HT1080 (cell line): ENCODE measurements around the gene AVPR1B. TPM values are rescaled to one million over a fixed set of nuclear protein-coding genes. Genes with fewer than 3 reads are reported as not detected.
A peak's percentile ranks its signal among the peaks of the same experiment; 100 is the strongest.
"Not testable (repeated sequence)": the region's sequence is repeated elsewhere in the genome, so short reads cannot be mapped to it uniquely, and the experiment has no call there.

Source experiments
- DNase-seq: peaks from one replicate; pipeline ENCODE4 v3.0.0-alpha.2; 2015; ENCODE audit warnings: low read depth
- total RNA-seq: library from RNA; depleted of rRNA; stranded (reverse); fragments of >200 nt; shearing (Covaris generic); gene quantifications from 2 replicates; pipeline ENCODE4 v1.2.3, GENCODE V29; 2014

The AVPR1B gene
- total RNA-seq, 1 experiment from 2014 or later: not detected

DNA sequence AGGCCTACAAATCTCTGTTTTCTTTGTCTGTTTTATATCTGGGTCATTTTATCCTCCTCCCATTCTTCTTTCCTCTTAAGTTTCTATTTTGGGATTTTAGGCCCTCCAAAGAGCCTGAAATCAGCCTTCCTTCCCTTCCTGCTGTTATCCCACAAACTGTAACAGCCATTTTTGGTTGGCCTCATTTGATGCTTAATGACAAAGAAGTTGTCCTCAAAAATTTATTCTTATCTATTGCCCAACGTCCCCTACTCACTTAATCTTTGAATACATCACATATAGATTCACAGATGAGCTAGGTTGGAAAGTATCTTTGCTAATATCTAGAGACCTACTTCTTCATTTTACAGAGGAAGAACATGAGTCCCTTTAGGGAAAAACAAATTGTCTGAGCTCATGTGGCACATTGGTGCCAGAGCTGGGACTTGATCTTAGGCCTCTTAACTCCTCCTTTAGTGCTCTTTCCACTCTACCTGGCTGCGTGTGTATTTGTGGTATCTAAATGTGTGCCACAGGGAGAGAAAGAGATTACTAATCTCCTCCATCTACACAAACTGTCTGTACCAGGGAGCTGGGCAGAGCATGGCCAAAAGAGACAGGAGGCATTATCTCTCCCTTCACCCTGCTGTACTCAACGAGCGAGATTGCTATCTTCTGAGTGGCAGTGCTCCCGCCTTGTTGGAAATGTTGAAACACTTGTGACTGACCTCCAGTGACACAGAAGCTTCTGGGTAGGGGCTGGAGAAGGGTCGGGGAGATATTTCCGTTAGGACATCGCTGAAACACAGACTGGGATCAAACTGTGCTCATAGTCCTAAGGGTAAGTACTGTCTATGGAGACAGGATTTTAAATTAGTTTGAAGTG lies 34.1 kb downstream of the AVPR1B start:
- DNase-seq: no peak

DNA sequence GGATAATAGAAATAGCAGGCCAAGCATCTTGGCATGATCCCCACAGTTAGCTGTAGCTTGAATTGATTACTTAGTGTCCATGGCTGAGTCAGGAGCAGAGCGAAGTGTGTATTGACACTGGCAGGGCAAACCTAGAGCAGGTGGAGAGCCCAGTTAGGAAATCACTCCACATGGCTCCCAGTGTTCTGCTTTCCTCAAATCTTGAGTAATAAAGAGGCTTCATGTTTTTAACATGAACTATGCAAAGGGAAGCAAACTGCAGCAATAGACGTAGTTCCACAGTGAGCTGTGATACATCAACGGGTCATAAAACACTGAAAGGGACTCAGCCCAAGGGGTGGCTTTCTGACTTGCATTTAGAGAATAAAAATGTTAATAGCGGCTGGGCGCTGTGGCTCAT lies 35.3 kb downstream of the AVPR1B start:
- no peak for DNase-seq

DNA sequence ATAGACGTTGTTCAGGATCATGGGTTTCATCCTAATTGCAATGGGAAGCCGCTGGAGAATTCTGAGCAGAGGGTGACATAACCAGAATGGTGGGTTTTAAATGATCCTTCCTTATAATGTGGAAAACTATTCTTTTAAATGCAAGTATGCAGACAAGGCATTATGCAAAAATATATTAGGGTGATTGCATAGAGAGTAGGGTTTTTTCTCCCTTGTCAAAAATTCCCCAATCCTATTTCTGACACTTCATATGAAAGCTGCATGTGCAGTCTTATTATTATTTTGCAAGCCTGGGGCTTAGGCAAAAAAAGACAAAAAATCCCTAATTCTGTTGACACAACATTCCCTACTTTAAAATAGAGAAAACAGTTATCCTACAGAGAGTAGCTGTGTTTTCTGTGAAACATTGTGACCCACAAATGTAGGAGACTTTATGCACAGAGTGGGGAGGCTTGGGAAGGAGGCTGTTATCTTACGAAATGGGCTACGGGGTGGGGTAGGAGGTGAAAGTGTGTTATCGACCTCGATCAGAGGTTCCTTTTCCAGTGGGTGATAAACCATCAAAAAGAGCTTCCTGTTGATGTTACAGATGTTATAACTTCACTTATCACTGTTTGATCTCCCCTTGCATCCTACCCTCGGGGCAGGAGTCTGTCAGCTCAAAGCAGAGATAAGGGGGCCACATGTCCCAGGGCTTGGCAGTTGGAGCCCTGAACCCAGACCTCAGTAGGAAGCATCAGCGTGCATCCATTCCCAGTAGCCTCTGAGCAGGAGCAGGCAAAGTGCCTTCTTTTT lies 37.0 kb downstream of the AVPR1B start:
- DNase-seq: no peak

DNA sequence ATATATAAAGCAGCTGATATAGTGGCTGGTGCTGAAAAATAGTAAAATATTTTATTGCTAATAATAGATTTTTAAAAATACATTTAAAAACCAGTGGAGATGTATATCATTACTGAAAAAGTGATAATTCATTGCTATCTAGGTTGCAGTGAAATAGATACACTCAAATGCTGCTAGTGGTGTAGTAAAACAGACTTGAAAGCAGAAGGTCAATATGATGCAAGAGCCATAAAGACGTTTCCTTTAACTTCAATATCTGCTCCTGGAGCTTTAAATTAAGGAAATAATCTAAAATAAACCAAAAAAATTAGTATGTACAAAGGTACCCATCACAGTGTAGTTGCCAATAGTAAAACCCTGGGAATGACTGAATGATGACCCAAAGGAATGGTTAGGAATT lies 38.1 kb downstream of the AVPR1B start:
- no peak for DNase-seq

DNA sequence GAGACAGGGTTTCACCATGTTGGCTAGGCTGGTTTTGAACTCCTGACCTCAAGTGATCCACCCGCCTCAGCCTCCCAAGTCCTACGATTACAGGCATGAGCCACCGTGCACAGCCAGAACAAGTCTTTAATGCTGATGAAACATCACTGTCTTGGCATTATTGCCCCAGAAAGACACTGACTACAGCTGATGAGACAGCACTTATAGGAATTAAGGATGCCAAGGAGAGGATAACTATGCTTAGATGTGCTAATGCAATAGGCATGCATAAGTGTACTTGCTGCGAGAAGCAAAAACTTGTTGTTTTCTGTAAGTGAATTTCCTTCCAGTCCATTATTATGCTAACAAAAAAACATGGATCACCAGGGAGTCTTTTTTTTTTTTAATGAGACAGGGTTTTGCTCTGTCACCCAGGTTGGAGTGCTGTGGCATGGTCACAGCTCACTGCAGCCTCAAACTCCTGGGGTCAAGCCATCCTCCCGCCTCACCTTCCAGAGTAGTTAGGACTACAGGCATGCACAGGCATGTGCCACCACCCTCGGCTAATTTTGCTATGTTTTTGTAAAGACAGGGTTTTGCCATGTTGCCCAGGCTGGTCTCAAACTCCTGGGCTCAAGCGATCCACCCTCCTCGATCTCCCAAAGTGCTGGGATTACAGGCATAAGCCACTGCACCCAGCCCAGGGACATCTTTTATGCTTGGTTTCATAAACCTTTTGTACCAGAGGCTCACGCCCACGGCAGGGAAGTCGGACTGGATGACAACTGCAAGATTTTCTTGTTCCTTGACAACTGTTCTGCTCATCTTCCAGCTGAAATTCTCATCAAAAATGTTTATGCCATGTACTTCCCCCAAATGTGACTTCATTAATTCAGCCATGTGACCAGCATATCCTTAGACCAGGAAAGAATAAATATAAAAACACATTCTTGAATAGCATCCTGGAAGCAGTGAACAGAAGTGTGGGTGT lies 41.1 kb downstream of the AVPR1B start:
- DNase-seq: no peak

DNA sequence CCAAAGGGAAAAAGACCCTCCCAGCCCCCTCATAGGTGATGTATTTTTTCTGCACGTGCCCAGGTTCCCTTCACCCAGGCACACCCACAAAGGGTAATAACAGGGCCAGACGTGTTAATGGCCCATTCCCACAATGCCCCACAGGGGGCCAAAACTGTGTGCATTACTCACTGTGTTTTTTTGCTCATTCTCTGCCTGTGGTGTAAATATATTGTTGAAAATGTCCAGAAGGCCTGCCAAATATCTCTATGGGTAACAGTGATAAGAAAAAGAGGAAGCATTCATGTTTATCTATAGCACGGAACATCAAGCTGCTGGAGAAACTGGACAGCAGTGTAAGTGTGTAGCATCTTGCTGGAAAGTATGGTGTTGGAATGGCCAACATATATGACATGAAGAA lies 42.3 kb downstream of the AVPR1B start:
- no peak for DNase-seq

DNA sequence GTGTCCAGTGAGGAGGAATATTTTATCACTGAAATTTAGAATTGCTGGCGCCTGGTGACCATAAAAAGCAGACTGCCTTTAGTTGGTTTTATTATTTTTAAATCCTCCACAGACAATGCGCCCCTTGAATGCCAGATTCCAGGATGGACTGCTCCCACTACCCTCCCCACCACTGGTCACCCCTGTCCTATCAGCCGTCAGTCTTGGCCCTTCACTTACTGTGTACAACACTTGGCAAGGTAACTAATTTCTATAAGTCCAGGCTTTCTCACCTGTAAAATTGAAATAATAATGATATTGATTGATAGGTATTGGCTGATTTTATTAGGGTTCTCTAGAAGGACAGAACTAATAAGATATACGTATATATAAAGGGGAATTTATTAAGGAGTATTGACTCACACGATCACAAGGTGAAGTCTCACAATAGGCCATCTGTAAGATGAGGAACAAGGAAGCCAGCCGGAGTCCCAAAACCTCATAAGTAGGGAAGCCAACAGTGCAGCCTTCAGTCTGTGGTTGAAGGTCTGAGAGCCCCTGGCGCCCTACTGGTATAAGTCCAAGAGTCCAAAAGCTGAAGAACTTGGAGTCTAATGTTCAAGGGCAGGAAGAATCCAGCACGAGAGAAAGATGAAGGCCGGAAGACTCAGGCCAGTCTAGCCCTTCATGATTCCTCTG lies 46.4 kb downstream of the AVPR1B start:
- no peak for DNase-seq

DNA sequence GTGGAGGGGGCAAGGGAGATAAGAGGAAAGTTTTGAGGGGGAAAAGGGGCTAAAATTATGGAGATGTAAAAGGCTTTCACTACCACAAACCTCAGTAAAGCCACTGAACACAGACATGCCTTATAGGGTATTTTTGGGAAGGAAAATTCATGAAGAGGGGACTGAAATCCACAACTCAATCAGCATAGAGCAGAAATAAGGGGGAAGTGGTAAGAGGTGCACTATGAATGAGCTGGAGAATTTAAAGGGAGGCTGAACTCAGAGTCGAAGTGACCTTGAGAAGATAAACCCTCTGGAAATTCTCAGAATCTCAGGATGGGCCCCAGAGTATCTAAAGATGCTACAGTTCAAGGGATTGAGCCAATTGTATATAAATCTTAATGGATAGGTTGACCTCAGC lies 48.9 kb downstream of the AVPR1B start:
- no peak for DNase-seq

DNA sequence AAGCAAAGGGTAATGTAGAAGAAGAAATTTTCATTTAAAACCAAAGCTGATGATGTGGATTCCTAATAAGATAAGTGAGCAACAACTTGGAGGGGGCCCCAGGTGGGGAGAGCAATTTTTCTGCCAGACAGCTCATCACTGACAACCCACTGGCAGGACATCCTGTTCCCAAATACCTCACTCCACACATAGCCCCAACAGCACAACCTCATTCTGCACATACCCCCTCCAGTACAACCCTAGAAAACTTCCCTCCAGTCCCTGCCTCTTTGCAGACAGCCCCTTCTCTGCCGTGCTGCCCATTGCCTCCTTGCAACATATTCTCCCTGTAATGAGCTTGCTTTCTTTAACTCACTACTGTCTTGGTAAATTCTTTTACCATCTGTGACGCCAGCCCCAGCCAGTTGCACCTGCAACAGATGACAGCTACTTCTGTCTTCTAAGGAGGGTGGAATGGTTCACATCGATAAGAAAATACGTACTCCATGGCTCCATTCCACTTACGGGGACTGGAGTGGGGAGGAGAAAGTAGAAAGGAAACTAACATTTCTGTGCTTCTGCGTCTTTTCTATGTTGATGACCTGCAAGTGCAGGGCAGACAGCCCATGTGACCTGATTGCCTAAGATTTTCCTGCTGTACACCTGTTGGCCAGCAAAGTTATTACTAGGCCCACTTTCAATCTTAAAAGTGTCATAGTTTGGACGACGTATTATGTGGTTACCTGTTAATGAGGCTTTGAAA lies 49.5 kb downstream of the AVPR1B start:
- no peak for DNase-seq

DNA sequence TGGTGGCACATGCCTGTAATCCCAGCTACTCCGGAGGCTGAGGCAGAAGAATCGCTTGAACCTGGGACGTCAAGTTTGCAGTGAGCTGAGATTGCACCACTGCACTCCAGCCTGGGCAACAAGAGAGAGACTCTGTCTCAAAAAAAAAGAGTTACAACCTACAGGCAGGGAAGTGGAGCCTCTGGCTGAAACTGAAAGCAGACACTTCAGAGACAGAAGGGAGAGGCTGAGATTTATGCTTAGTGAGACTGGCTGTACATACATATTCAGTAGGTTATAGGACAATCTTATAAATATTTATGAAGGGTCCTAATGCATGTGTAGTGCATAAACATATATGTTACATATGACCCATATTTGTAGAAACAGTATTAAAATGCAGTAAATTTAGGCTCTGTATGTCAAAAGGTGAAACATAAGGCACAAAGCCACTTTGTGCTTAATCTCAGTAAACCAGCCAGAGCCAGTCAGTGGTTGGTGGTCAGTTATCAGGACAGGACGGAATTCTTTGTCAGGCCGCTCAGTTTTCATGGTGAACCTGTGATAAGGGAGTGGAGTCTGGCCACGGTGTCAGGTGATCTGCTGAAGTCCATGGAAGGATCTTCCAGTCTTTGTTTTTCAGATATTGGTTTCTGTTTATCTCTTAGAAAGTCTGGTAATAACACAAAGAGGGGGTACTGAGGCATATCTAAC lies 50.6 kb downstream of the AVPR1B start:
- no peak for DNase-seq

DNA sequence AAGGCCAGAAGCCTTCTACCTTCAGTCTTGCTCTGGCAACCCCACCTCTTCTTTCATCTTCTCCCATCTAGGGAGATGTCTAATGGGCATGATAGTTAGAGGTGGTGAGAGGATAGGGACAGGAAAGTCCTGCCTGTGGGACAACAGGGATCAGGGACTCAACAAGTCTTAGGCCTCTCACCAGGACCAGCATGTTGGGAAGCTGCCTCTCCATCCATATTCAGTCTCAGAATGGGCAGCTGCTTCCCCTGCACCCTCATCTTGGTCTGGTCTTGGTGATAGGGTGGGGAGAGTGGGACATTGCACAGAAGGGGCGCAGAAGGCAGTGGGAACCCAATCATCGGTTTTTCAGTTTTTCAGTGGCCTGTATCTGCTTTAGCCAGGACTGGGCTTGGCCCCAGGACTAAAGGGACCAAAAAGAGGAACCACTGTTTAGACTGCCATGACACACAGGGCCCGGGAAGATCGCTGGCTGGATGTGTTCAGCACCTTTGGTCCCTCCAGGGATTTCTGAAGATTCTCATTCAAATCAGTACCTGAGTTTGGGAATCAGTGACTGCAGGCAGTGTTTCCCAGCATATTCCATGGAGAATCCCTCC lies 51.5 kb downstream of the AVPR1B start:
- no peak for DNase-seq

DNA sequence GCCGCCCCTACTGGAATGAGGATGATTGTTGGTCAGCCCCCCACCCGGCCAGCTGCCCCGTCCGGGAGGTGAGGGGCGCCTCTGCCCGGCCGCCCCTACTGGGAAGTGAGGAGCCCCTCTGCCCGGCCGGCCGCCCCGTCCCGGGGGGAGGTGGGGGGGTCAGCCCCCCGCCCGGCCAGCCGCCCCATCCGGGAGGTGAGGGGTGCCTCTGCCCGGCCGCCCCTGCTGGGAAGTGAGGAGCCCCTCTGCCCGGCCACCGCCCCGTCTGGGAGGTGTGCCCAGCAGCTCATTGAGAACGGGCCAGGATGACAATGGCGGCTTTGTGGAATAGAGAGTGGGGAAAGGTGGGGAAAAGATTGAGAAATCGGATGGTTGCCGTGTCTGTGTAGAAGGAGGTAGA lies 52.7 kb downstream of the AVPR1B start:
- DNase-seq: not testable (repeated sequence)

DNA sequence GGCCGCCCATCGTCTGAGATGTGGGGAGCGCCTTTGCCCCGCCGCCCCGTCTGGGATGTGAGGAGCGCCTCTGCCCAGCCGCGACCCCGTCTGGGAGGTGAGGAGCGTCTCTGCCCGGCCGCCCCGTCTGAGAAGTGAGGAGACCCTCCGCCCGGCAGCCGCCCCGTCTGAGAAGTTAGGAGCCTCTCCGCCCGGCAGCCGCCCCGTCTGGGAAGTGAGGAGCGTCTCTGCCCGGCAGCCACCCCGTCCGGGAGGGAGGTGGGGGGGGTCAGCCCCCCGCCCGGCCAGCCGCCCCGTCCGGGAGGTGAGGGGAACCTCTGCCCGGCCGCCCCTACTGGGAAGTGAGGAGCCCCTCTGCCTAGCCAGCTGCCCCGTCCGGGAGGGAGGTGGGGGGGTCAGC lies 53.2 kb downstream of the AVPR1B start:
- DNase-seq: not testable (repeated sequence)

DNA sequence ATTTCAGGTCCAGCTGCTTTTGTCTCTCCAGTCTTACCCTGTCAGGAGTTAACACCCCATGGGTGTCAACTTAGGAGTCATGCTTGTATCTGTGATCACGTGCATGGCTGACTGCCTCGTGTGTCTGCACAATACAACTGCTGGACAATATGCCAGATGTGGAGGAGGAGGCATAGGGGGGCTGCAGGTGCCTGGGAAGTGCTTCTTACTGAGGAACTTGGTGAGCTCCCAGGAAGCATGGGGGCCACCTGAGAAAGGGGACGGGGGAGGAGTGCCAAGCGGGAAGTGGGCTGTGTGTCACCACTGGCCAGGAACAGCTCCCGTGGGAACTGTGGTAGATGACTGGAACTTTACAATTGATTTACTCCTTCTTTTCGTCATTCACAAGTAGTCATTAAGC lies 54.7 kb downstream of the AVPR1B start:
- DNase-seq: peak; percentile 54

DNA sequence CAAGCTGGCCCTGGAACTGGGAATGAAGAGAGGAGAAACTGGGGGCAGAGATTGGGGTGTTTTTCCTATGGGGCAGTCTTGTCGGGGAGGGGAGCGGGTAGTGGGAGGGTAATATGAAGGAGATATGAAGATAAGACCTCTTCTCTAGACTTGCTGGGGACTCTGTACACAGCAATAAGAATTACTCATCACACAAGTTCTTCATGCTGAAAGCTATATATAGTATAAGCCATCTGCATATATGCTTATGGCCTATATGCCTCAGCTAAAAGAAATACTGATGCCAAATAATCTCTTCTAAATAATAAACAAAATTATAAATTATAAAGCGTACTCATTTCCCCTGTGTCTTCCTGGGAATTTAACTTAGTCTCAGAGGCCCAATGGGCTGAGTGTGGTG lies 56.3 kb downstream of the AVPR1B start:
- DNase-seq: no peak
